HepG2 (cell line): ENCODE data around the gene ZNF276. TPM values are rescaled to one million over a fixed set of nuclear protein-coding genes. Genes with fewer than 3 reads are reported as not detected.

ENCODE experiments used
- CSRNP1 ChIP-seq: sonication (generic); formaldehyde crosslinking; IDR thresholded peaks from 2 replicates; pipeline ENCODE4 v1.8.1; 2023; ENCODE audit warnings: mild to moderate bottlenecking, missing genetic modification reagents
- HMG20A ChIP-seq: IDR thresholded peaks from 2 replicates; pipeline ENCODE4 v1.6.1; 2016; ENCODE audit warnings: borderline replicate concordance
- KDM4B ChIP-seq: sonication (generic); formaldehyde crosslinking; IDR thresholded peaks from 2 replicates; pipeline ENCODE4 v1.4.0; 2020; ENCODE audit warnings: missing genetic modification reagents
- MAF1 ChIP-seq: sonication (generic); formaldehyde crosslinking; IDR thresholded peaks from 2 replicates; pipeline ENCODE4 v1.5.0; 2020; ENCODE audit warnings: missing genetic modification reagents, borderline replicate concordance
- MAZ ChIP-seq, 2 experiments: sonication (generic) in 1 of 2; formaldehyde crosslinking in 1 of 2; IDR thresholded peaks; 2 replicates each; pipeline versions ENCODE4 v1.5.0 to v1.6.1; 2012 to 2020; ENCODE audit warnings: low read depth in 2 of 2, mild to moderate bottlenecking in 2 of 2, borderline replicate concordance in 1 of 2, improper control_type of control experiment in 1 of 2, low read length in 1 of 2, missing genetic modification reagents in 1 of 2, moderate library complexity in 1 of 2
- MIER3 ChIP-seq: IDR thresholded peaks from 2 replicates; pipeline ENCODE4 v1.6.1; 2016; ENCODE audit warnings: missing compliant biosample characterization, borderline replicate concordance
- NFIC ChIP-seq: IDR thresholded peaks from 2 replicates; pipeline ENCODE4 v1.6.1; 2012; ENCODE audit warnings: mild to moderate bottlenecking, low read length, inconsistent platforms
- NR2F6 ChIP-seq, 2 experiments: IDR thresholded peaks; 2 replicates each; pipeline ENCODE4 v1.6.1; 2016; ENCODE audit warnings: antibody characterized with exemption in 1 of 2, mild to moderate bottlenecking in 1 of 2
- RNF2 ChIP-seq: fragments of 450-650 bp; conservative IDR thresholded peaks from 2 replicates; pipeline ENCODE4 v1.6.1; 2016; ENCODE audit warnings: low read depth
- RXRA ChIP-seq: sonication (generic); formaldehyde crosslinking; IDR thresholded peaks from 2 replicates; pipeline ENCODE4 v1.5.1; 2020; ENCODE audit warnings: missing genetic modification reagents
- TOE1 ChIP-seq: sonication (generic); formaldehyde crosslinking; IDR thresholded peaks from 2 replicates; pipeline ENCODE4 v1.4.0; 2020; ENCODE audit warnings: mild to moderate bottlenecking, missing genetic modification reagents
- ZBTB37 ChIP-seq: sonication (generic); formaldehyde crosslinking; IDR thresholded peaks from 2 replicates; pipeline ENCODE4 v1.4.0; 2020; ENCODE audit warnings: mild to moderate bottlenecking, missing genetic modification reagents
- ZBTB44 ChIP-seq: sonication (generic); formaldehyde crosslinking; IDR thresholded peaks from 2 replicates; pipeline ENCODE4 v1.4.0; 2020; ENCODE audit warnings: missing genetic modification reagents
- polyA plus RNA-seq, 8 experiments: library from polyadenylated mRNA; depleted of rRNA in 3 of 8; stranded (reverse) in 7 of 8; unstranded in 1 of 8; fragments of >200 nt; fragmentation: Illumina TruSeq in 4 of 8; extraction: Trizol in 4 of 8; gene quantifications; 2 replicates each; pipeline versions ENCODE4 v1.2.1 to v1.2.3, GENCODE V29; 2011 to 2016; ENCODE audit warnings: low read depth in 4 of 8, missing spikeins in 1 of 8, mixed read lengths in 1 of 8; ENCODE audit not compliant: insufficient read depth in 1 of 8
- total RNA-seq, 5 experiments: library from RNA; depleted of rRNA; stranded (reverse); fragments of >200 nt; fragmentation: Illumina TruSeq; extraction: Trizol; gene quantifications; 2 replicates each; pipeline ENCODE4 v1.2.3, GENCODE V29; 2016; ENCODE audit warnings: low read depth in 1 of 5
- TF ChIP-seq, protein P1 (sequence below): IDR thresholded peaks from 2 replicates; pipeline ENCODE4 v1.6.1; 2012; ENCODE audit warnings: low read length, improper control_type of control experiment
- TF ChIP-seq, protein P2 (sequence below): IDR thresholded peaks from 2 replicates; pipeline ENCODE4 v1.6.1; 2016; ENCODE audit warnings: missing biosample characterization, missing genetic modification reagents, low read depth
- TF ChIP-seq, protein P3 (sequence below): sonication (generic); formaldehyde crosslinking; IDR thresholded peaks from 2 replicates; pipeline ENCODE4 v1.4.0; 2020; ENCODE audit warnings: missing genetic modification reagents

The ZNF276 gene
- total and polyA plus RNA-seq, 2 of the 13 experiments (the other 11 are each of a cell fraction or from before 2014, with no cell fraction given), result 17.7 to 18.0 TPM

DNA sequence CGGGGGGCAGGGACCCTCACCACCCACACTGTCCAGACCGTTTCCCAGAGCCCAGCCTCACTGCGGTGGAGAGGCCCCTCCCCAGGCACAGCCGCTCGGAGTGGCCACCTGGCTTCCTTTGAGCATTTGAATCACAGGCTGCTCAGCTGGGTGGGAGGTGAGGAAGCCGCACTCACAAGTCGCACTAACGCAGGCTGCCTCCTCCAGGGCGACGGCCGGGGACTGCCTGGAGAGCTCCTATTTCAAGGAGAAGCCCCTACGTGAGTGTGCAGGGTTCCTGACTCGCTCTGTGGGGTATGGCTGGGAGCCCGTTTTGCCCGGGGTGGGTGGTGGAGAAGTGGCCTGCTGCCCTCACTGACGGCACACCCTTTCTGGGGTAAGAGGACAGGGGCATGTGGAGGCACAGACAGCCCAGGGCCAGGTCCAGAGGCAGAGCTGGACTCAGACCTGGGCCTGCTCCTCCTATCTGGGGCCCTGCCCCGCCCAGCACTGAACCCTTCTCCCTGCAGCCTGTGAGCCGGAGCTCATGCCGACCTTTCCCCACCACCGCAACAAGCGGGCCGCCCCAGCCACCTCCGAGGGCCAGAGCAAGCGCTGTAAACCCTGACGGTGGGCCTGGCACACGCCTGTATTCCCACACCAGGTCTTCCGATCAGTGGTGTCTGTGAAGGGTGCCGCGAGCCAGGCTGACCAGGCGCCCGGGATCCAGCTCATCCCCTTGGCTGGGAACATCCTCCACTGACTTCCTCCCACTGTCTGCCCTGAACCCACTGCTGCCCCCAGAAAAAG, 26.1 kb upstream of the ZNF276 start (continued):
- TF ChIP-seq, protein P1, sequence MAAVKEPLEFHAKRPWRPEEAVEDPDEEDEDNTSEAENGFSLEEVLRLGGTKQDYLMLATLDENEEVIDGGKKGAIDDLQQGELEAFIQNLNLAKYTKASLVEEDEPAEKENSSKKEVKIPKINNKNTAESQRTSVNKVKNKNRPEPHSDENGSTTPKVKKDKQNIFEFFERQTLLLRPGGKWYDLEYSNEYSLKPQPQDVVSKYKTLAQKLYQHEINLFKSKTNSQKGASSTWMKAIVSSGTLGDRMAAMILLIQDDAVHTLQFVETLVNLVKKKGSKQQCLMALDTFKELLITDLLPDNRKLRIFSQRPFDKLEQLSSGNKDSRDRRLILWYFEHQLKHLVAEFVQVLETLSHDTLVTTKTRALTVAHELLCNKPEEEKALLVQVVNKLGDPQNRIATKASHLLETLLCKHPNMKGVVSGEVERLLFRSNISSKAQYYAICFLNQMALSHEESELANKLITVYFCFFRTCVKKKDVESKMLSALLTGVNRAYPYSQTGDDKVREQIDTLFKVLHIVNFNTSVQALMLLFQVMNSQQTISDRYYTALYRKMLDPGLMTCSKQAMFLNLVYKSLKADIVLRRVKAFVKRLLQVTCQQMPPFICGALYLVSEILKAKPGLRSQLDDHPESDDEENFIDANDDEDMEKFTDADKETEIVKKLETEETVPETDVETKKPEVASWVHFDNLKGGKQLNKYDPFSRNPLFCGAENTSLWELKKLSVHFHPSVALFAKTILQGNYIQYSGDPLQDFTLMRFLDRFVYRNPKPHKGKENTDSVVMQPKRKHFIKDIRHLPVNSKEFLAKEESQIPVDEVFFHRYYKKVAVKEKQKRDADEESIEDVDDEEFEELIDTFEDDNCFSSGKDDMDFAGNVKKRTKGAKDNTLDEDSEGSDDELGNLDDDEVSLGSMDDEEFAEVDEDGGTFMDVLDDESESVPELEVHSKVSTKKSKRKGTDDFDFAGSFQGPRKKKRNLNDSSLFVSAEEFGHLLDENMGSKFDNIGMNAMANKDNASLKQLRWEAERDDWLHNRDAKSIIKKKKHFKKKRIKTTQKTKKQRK, result no peak
- no peak for TF ChIP-seq HMG20A (CRISPR knock-in tag)
- TF ChIP-seq ZBTB44 (CRISPR knock-in tag), result no peak
- TF ChIP-seq MAZ (IDR thresholded peaks at IDR 0.05; ENCODE audit: borderline replicate concordance, low read depth, low read length), result no peak
- 0 out of 2 replicates have a peak, but pooled peaks have one; percentile 54 for TF ChIP-seq MAZ (CRISPR knock-in tag; IDR thresholded peaks at IDR 0.05; ENCODE audit: low read depth)
- no peak for TF ChIP-seq RNF2
- no peak for TF ChIP-seq NFIC
- TF ChIP-seq, protein P2, sequence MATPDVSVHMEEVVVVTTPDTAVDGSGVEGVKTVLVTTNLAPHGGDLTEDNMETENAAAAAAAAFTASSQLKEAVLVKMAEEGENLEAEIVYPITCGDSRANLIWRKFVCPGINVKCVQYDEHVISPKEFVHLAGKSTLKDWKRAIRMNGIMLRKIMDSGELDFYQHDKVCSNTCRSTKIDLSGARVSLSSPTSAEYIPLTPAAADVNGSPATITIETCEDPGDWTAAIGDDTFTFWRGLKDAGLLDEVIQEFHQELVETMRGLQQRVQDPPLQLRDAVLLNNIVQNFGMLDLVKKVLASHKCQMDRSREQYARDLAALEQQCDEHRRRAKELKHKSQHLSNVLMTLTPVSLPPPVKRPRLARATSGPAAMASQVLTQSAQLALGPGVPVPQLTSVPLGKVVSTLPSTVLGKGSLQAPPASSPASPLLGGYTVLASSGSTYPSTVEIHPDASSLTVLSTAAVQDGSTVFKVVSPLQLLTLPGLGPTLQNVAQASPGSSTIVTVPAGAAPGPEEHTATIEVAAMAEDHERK, result no peak
- no peak for TF ChIP-seq KDM4B (CRISPR knock-in tag)
- no peak; the same call in 1 of the 2 replicates for TF ChIP-seq RXRA (CRISPR knock-in tag)
- peak; percentile 37; the same call in 1 of the 2 replicates for TF ChIP-seq MIER3
- no peak for TF ChIP-seq NR2F6 (IDR thresholded peaks at IDR 0.05)
- peak; percentile 18; the same call in 1 of the 2 replicates for TF ChIP-seq NR2F6 (CRISPR knock-in tag; IDR thresholded peaks at IDR 0.05)
- TF ChIP-seq TOE1 (CRISPR knock-in tag), result no peak; the same call in 1 of the 2 replicates
- TF ChIP-seq MAF1, result no peak
- TF ChIP-seq, protein P3, sequence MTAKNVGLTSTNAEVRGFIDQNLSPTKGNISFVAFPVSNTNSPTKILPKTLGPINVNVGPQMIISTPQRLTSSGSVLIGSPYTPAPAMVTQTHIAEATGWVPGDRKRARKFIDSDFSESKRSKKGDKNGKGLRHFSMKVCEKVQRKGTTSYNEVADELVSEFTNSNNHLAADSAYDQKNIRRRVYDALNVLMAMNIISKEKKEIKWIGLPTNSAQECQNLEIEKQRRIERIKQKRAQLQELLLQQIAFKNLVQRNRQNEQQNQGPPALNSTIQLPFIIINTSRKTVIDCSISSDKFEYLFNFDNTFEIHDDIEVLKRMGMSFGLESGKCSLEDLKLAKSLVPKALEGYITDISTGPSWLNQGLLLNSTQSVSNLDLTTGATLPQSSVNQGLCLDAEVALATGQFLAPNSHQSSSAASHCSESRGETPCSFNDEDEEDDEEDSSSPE (CRISPR knock-in tag), result no peak
- TF ChIP-seq ZBTB37 (CRISPR knock-in tag), result peak; percentile 76; the same call in 1 of the 2 replicates
- peak; percentile 93 for TF ChIP-seq CSRNP1 (CRISPR knock-in tag)
